ENCODE data around the gene PLOD2. TPM values are rescaled to one million over a fixed set of nuclear protein-coding genes. Genes with fewer than 3 reads are reported as not detected.

The PLOD2 gene
- total RNA-seq, 1 experiment from 2014 or later: 36.6 TPM

- TF ChIP-seq CDX4 (CRISPR knock-in tag; IDR thresholded peaks at IDR 0.05; ENCODE audit: borderline replicate concordance) (no peak), ZNF121 (CRISPR knock-in tag; IDR thresholded peaks at IDR 0.05) (no peak), ZNF263 (CRISPR knock-in tag; IDR thresholded peaks at IDR 0.05; ENCODE audit: low read depth) (no peak), TEAD4 (CRISPR knock-in tag; IDR thresholded peaks at IDR 0.05) (no peak), CREM (CRISPR knock-in tag; IDR thresholded peaks at IDR 0.05) (no peak)
These were observed 116.9 kb downstream of the PLOD2 start (continued) for GRCh38 chr3:146044046-146044445.

- Mint-ChIP-seq H3K27me3 (ENCODE audit: low read depth) (no peaks in the 10 kb centered on the region; the same call in 1 of the 2 replicates), H3K36me3 (peaks cover 7% of the 10 kb centered on the region), H3K9me3 (peaks cover 22% of the 10 kb centered on the region), H3K4me3 (no peak overlapping the region), H3K4me1 (no peaks in the 10 kb centered on the region), H3K27ac (no peak overlapping the region)
- ATAC-seq (no peak), DNase-seq (ENCODE audit: low spot score) (no peak)
- CTCF ChIA-PET: no interaction called here
- POLR2A ChIA-PET: no interaction called here
- no peak for TF ChIP-seq ZNF281 (CRISPR knock-in tag; IDR thresholded peaks at IDR 0.05)
- no peak for TF ChIP-seq PRRX2 (CRISPR knock-in tag; IDR thresholded peaks at IDR 0.05)
- no peak for TF ChIP-seq ZNF396 (CRISPR knock-in tag; IDR thresholded peaks at IDR 0.05; ENCODE audit: borderline replicate concordance)
- no peak for TF ChIP-seq JAZF1 (CRISPR knock-in tag; IDR thresholded peaks at IDR 0.05)
- TF ChIP-seq ETV6 (CRISPR knock-in tag; IDR thresholded peaks at IDR 0.05): no peak
- TF ChIP-seq ZSCAN18 (CRISPR knock-in tag; IDR thresholded peaks at IDR 0.05): no peak
- no peak for TF ChIP-seq TP53 (CRISPR knock-in tag; IDR thresholded peaks at IDR 0.05)
- TF ChIP-seq PRDM15 (CRISPR knock-in tag; IDR thresholded peaks at IDR 0.05): no peak
- no peak for TF ChIP-seq ZNF425 (CRISPR knock-in tag; conservative IDR thresholded peaks at IDR 0.05)
- no peak for TF ChIP-seq ATF3 (CRISPR knock-in tag; conservative IDR thresholded peaks at IDR 0.05)
- no peak for TF ChIP-seq GTF2I (CRISPR knock-in tag; conservative IDR thresholded peaks at IDR 0.05)
- no peak for TF ChIP-seq E2F1 (CRISPR knock-in tag; IDR thresholded peaks at IDR 0.05)
- no peak for TF ChIP-seq FOXJ3 (CRISPR knock-in tag; IDR thresholded peaks at IDR 0.05; ENCODE audit: borderline replicate concordance)
- no peak for TF ChIP-seq CREM (CRISPR knock-in tag; IDR thresholded peaks at IDR 0.05)
- TF ChIP-seq ZNF219 (CRISPR knock-in tag; IDR thresholded peaks at IDR 0.05; ENCODE audit: borderline replicate concordance): no peak
- TF ChIP-seq FOXP4 (CRISPR knock-in tag; IDR thresholded peaks at IDR 0.05): no peak
These were observed 120.4 kb downstream of the PLOD2 start for GRCh38 chr3:146040630-146041029.
